ENCODE results near the gene PRM1. TPM values are rescaled to one million over a fixed set of nuclear protein-coding genes. Genes with fewer than 3 reads are reported as not detected.

The PRM1 gene
- total and polyA plus RNA-seq, 2 of the 13 experiments (the other 11 are each of a cell fraction or from before 2014, with no cell fraction given): not detected

DNA sequence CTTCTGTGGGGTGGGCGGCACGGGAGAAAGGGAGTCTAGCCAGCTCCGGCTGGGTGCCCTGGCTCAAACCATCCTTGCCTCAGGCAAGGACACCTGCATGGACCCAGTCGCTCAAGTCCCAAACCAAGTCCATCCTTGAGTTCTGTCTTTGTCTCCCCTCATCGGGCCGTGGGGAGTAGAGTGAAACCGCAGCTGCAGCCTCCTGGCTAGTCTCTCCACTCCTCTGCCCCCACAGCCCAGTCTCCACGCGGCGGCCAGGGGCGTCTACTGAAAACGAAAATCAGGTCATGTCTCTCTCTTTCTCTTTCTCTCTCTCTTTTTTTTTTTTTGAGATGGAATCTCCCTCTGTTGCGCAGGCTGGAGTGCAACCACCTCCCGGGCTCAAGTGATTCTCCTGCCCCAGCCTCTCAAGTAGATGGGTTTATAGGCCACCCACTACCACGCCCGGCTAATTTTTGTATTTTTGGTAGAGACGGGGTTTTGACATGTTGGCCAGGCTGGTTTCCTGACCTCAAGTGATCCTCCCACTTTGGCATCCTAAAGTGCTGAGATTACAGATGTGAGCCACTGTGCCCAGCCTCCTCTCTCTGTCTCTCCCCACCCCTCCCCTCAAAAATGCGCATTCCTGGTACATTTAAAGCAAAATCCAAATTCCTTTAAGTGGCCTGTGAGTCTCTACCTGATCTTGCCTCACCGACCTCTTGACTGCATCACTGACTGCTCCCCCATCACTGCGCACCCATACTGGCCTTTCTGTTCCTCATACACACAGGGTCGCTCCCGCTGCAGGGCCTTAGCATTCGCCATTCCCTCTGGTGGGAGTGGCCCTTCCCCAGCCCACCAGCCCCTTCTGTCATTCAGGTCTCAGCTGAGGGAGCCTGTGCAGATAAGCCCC lies 46.4 kb upstream of the PRM1 start:
- FAIRE-seq (no peak), DNase-seq (ENCODE audit: low spot score) (no peak), ATAC-seq (no peak; the same call in 1 of the 3 replicates)
- POLR2A ChIA-PET: interaction anchor here (1.4 to 2.7 kb wide), 2 partner anchors 72 kb away, joined by 4 to 9 read pairs; partner anchors contain the start of gene SOCS1
- H3K27me3 ChIP-seq (ENCODE audit: control insufficient read depth in 1 of 2, insufficient read depth in 2 of 2, low read length in 2 of 2): no peaks in the 10 kb centered on the region
- H3K79me2 ChIP-seq (ENCODE audit: insufficient read depth, low read length): no peaks in the 10 kb centered on the region
- H4K20me1 ChIP-seq (ENCODE audit: insufficient read depth, low read length): no peaks in the 10 kb centered on the region
- CTCF ChIA-PET (ENCODE audit: low intra/inter-chr PET ratio, low total read pairs): no interaction called here
- 81% methylated on average over 23 of the region's 23 CpGs for WGBS (ENCODE audit: low lambda C conversion rate)
- no peaks in the 10 kb centered on the region for H3K9me3 ChIP-seq (ENCODE audit: low read length)
- intact Hi-C loops (cut with micrococcal nuclease; ENCODE audit: unreplicated experiment) (no loop called here), in situ Hi-C loops (cut with HindIII; ENCODE audit: extremely low pct_ligation_motif_present, low pct_unique_long_range_greater_than_20kb) (no loop called here)
- no peaks in the 10 kb centered on the region for H3K36me3 ChIP-seq (replicated peaks in 1 of 2; ENCODE audit: control insufficient read depth in 1 of 2, insufficient read depth in 2 of 2, low read length in 2 of 2)
- H3K4me2 ChIP-seq (ENCODE audit: low read depth, low read length): no peak overlapping the region
- no peak overlapping the region for H3K27ac ChIP-seq (ENCODE audit: extremely low read length, insufficient read depth, low read length)
- no TSS peak for BruUV-seq (replicated peaks)
- peaks cover 56% of the 10 kb centered on the region for H3K4me1 ChIP-seq (ENCODE audit: insufficient read depth, low read length)
- TF ChIP-seq ZBTB4 (CRISPR knock-in tag; IDR thresholded peaks at IDR 0.05; ENCODE audit: borderline replicate concordance): 0 out of 2 replicates have a peak, but pooled peaks have one; percentile 11
- TF ChIP-seq FOXO4 (CRISPR knock-in tag; conservative IDR thresholded peaks at IDR 0.05): no peak
- 0 out of 2 replicates have a peak, but pooled peaks have one; percentile 74 for TF ChIP-seq RNF219 (CRISPR knock-in tag; IDR thresholded peaks at IDR 0.05)
- no peak for TF ChIP-seq YEATS4 (CRISPR knock-in tag; IDR thresholded peaks at IDR 0.05; ENCODE audit: borderline replicate concordance)
- TF ChIP-seq, protein P1, sequence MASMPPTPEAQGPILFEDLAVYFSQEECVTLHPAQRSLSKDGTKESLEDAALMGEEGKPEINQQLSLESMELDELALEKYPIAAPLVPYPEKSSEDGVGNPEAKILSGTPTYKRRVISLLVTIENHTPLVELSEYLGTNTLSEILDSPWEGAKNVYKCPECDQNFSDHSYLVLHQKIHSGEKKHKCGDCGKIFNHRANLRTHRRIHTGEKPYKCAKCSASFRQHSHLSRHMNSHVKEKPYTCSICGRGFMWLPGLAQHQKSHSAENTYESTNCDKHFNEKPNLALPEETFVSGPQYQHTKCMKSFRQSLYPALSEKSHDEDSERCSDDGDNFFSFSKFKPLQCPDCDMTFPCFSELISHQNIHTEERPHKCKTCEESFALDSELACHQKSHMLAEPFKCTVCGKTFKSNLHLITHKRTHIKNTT (CRISPR knock-in tag; IDR thresholded peaks at IDR 0.05): no peak
- no peak for TF ChIP-seq ZNF839 (CRISPR knock-in tag; IDR thresholded peaks at IDR 0.05; ENCODE audit: borderline replicate concordance)
- H3K4me3 ChIP-seq (replicated peaks in 1 of 3; ENCODE audit: insufficient read depth in 1 of 3, low read depth in 2 of 3, low read length in 3 of 3): no peak overlapping the region
- H2AFZ ChIP-seq (ENCODE audit: low read length): no peak overlapping the region
- no peak overlapping the region for H3K9ac ChIP-seq (ENCODE audit: insufficient read depth, low read depth, low read length)
